Stimulated activated memory B cell treated with anti-CD40 and anti-IgM and Interleukin-4, amounts not matched to agents 10 μg/mL and 1 μg/mL and 100 μg/mL, for 72 hours (primary cell): Measurements from ENCODE around the gene MVP.
"Not testable (repeated sequence)": the region's sequence is repeated elsewhere in the genome, so short reads cannot be mapped to it uniquely, and the experiment has no call there.

Experiments used
- ATAC-seq: fragments of 150-1000 bp; cut with Tn5 transposase; 2 replicates; pipeline ENCODE4 v1.10.0; 2021
- H3K27ac Mint-ChIP-seq: one replicate; pipeline ENCODE4 v1.8.0; 2022; ENCODE audit warnings: mild to moderate bottlenecking, mixed read lengths
- H3K27me3 Mint-ChIP-seq: one replicate; pipeline ENCODE4 v1.8.0; 2022; ENCODE audit warnings: mixed read lengths
- H3K36me3 Mint-ChIP-seq: one replicate; pipeline ENCODE4 v1.8.0; 2022; ENCODE audit warnings: mixed read lengths
- H3K4me1 Mint-ChIP-seq: one replicate; pipeline ENCODE4 v1.8.0; 2022; ENCODE audit warnings: mixed read lengths
- H3K4me3 Mint-ChIP-seq: one replicate; pipeline ENCODE4 v1.8.0; 2022; ENCODE audit warnings: mild to moderate bottlenecking, moderate library complexity, mixed read lengths
- H3K9me3 Mint-ChIP-seq: one replicate; pipeline ENCODE4 v1.8.0; 2022; ENCODE audit warnings: mixed read lengths

MVP gene

GRCh38 chr16:29889372-29889771 lies 69.1 kb downstream of the MVP start:
- not testable (repeated sequence) for H3K4me3 Mint-ChIP-seq, H3K27me3 Mint-ChIP-seq, H3K9me3 Mint-ChIP-seq, H3K36me3 Mint-ChIP-seq, ATAC-seq, H3K27ac Mint-ChIP-seq, H3K4me1 Mint-ChIP-seq

DNA sequence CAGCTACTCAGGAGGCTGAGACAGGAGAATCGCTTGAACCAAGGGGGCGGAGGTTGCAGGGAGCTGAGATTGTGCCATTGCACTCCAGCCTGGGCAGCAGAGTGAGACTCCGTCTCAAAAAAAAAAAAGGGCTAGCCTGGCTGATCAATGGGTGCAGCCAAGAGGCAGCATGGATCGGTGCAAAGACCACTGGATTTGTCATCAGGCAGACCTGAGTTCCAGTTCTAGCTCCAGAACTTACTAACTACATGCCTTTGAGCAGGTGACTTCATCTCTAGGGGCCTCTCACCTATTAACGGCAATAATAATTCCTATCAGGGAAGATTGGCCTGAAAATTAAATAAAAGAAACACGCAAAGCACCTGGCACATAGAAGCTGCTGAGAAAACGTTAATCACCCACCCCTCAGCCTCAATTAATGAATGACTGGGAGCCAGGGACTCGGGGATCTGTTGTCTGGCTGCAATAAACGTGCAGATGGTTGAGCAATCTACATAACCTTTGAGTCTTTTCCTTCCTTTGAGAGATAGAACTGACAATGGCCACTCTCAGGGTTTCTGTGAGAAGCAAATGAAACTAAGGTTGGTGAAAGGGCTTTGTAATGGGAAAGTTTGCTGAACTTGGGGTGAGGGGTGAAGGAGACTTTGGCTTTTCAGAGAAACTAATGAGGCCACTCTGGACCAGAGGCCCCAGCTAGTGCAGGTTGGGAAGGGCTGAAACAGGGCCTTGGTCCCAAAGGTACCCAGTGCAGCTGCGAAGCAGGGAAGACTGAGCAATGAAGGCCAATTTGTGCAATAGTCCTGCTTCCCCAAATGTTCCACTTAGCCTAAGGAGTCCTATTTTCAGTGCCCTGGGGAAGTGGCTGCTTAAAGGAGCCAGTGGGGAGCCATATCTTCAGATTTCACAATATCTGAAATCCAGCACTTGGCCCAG lies 71.5 kb downstream of the MVP start:
- no peak for ATAC-seq
- Mint-ChIP-seq H3K4me1 (no peaks in the 10 kb centered on the region), H3K36me3 (no peaks in the 10 kb centered on the region), H3K27ac (no peak overlapping the region), H3K9me3 (no peaks in the 10 kb centered on the region), H3K4me3 (no peak overlapping the region), H3K27me3 (peaks cover 23% of the 10 kb centered on the region)

DNA sequence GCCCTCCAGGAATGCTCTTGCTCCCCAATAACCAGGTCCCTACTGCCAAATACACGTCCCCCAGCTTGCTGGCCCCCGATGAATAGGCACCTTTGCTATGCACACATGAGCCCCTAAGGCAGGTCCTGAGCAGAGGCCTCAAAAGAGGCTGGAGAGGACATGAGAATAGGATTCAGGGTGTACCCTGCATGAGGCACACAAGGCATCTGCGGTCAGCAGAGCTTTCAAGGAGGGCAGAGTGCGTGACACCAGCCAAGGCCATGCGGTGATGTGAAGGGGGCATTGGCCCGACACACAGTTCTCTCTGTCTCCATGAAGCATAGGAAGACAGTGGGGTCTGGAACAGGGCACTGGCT lies 72.2 kb downstream of the MVP start:
- ATAC-seq: no peak
- Mint-ChIP-seq H3K36me3 (no peaks in the 10 kb centered on the region), H3K4me1 (peaks cover 4% of the 10 kb centered on the region), H3K9me3 (no peaks in the 10 kb centered on the region), H3K4me3 (no peak overlapping the region), H3K27ac (no peak overlapping the region), H3K27me3 (peaks cover 29% of the 10 kb centered on the region)

GRCh38 chr16:29893553-29893952 lies 73.3 kb downstream of the MVP start:
- Mint-ChIP-seq H3K4me3 (no peak overlapping the region), H3K27ac (no peak overlapping the region), H3K4me1 (peaks cover 10% of the 10 kb centered on the region), H3K9me3 (no peaks in the 10 kb centered on the region), H3K27me3 (peaks cover 39% of the 10 kb centered on the region), H3K36me3 (no peaks in the 10 kb centered on the region)
- no peak for ATAC-seq

DNA sequence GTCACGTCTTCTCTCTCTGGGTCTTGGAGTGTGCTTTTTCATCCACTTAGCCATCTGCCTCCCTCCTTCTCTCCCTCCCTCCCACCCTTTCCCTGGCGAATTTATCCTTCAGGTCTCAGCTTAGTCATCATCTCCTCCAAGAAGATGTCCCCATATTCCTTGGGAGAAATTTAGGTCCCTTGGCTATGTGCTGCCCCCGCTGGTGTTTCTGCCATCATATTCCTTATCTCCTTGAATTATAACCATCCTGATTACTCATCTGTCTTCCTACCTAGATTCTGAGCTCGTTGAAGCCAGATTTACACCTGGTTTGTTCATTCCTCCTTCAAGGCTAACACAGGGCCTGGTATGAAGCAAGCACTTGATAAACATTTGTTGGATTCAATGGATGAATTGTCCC lies 74.1 kb downstream of the MVP start:
- no peak overlapping the region for H3K4me3 Mint-ChIP-seq
- no peak overlapping the region for H3K27ac Mint-ChIP-seq
- peaks cover 17% of the 10 kb centered on the region for H3K4me1 Mint-ChIP-seq
- no peaks in the 10 kb centered on the region for H3K9me3 Mint-ChIP-seq
- H3K36me3 Mint-ChIP-seq: no peaks in the 10 kb centered on the region
- ATAC-seq: no peak
- H3K27me3 Mint-ChIP-seq: peaks cover 41% of the 10 kb centered on the region

DNA sequence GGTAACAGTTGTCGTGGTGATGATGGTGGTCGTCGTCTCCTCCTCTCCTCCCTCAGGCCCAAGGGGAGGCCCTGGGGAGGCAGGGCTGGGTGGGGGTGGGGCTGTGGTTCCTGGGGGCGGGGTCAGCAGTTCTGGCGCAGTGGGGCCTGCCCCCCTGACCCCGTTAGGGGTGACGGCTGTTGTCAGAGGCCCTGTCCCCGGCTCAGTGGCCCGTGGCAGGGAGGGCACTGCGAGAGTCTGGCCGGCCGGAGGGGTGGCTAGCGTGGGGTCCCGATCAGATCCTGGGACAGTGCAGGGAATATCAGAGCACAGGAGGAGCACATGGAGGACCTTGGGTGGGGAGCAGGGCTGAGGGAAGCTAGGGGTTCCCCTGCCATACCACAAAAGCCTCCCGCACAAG lies 76.6 kb downstream of the MVP start:
- Mint-ChIP-seq H3K4me1 (peaks cover 27% of the 10 kb centered on the region), H3K9me3 (no peaks in the 10 kb centered on the region), H3K4me3 (no peak overlapping the region), H3K27me3 (peaks cover 57% of the 10 kb centered on the region), H3K27ac (no peak overlapping the region), H3K36me3 (no peaks in the 10 kb centered on the region)
- no peak for ATAC-seq

DNA sequence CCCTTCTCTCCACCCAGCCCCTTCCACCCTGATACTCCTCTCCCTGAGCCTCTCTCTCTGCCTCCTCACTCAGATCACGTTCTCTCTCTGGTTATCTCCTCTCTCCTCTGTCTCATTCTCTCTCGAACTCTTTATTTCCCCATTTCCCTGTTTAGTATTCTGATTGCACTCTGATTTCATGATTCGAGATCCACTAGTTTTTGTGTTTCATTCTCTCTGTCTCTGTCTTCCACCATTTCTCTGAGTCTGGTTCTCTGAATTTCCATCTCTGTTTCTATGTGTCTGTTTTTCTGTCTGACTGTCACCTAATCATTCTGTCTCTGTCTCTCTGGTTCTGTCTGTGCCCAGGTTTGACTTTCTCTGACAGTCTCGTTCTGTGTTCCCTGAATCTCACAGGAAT lies 77.1 kb downstream of the MVP start:
- H3K27ac Mint-ChIP-seq: no peak overlapping the region
- no peak overlapping the region for H3K4me3 Mint-ChIP-seq
- no peaks in the 10 kb centered on the region for H3K9me3 Mint-ChIP-seq
- no peaks in the 10 kb centered on the region for H3K36me3 Mint-ChIP-seq
- peaks cover 61% of the 10 kb centered on the region for H3K27me3 Mint-ChIP-seq
- ATAC-seq: no peak
- peaks cover 27% of the 10 kb centered on the region for H3K4me1 Mint-ChIP-seq
